Ovary (tissue), 9 donors: ENCODE data around the gene TRAPPC2L. TPM values are rescaled to one million over a fixed set of nuclear protein-coding genes. Genes with fewer than 3 reads are reported as not detected.
A peak's percentile ranks its signal among the peaks of the same experiment; 100 is the strongest.

ENCODE experiments used
- DNase-seq, 5 donors: peaks; one replicate each; pipeline ENCODE4 v3.0.0-alpha.2; 2019 to 2020
- H3K27ac ChIP-seq, 2 donors: fragments of 200-600 bp; one replicate each; pipeline versions ENCODE4 v1.5.1 to v1.8.0; 2019 to 2022
- H3K27me3 ChIP-seq: fragments of 200-600 bp; one replicate; pipeline ENCODE4 v1.8.0; 2022
- H3K36me3 ChIP-seq: fragments of 200-600 bp; sonication (generic); one replicate; pipeline ENCODE4 v1.5.1; 2019
- H3K4me1 ChIP-seq: one replicate; pipeline ENCODE4 v1.8.1; 2013; ENCODE audit warnings: mild to moderate bottlenecking, moderate library complexity; ENCODE audit not compliant: insufficient read depth
- H3K4me3 ChIP-seq: fragments of 200-600 bp; sonication (generic); one replicate; pipeline ENCODE4 v1.5.1; 2017
- H3K9me3 ChIP-seq, 2 donors: fragments of 200-600 bp in 1 of 2; sonication (generic) in 1 of 2; one replicate each; pipeline versions ENCODE4 v1.5.1 to v1.8.1; 2013 to 2019; ENCODE audit warnings: mild to moderate bottlenecking in 1 of 2, moderate library complexity in 1 of 2
- CTCF ChIP-seq, 3 donors: fragments of 450-650 bp in 2 of 3; fragments of 200-600 bp in 1 of 3; IDR thresholded peaks; one replicate each; pipeline versions ENCODE4 v1.5.1 to v1.8.0; 2016 to 2022; ENCODE audit warnings: antibody characterized with exemption in 3 of 3, mild to moderate bottlenecking in 1 of 3
- EP300 ChIP-seq: sonication (generic); formaldehyde crosslinking; IDR thresholded peaks from one replicate; pipeline ENCODE4 v1.6.1; 2017; ENCODE audit warnings: antibody characterized with exemption
- POLR2A ChIP-seq: fragments of 450-650 bp; IDR thresholded peaks from one replicate; pipeline ENCODE4 v1.6.1; 2017; ENCODE audit warnings: antibody characterized with exemption, mild to moderate bottlenecking, moderate library complexity
- WGBS, 3 donors: extraction: QIAGEN DNeasy Blood & Tissue Kit in 1 of 3; methylation state at CpG; one replicate each; pipeline versions ENCODE4 v1.1.5 to v1.1.7; 2013 to 2017; 5-methylcytosine and 5-hydroxymethylcytosine counted together
- intact Hi-C, 4 donors: fragments of 100-400 bp; cut with DNase I; formaldehyde crosslinking; loops; one replicate each; pipeline versions ENCODE4 v1.11.0 to v1.15.1; 2022 to 2023
- polyA plus RNA-seq, 2 donors: library from polyadenylated mRNA; stranded (reverse); fragments of 200-250 nt in 1 of 2; fragments of 350-450 nt in 1 of 2; fragmentation: Illumina TruSeq in 1 of 2; extraction: RNeasy Lipid Tissue Mini Kit (QIAGEN cat#74804) in 1 of 2; gene quantifications; one replicate each; pipeline ENCODE4 v1.2.3, GENCODE V29; 2013 to 2014
- total RNA-seq, 7 donors: library from RNA; depleted of rRNA in 2 of 7; stranded (reverse); fragments of >200 nt in 2 of 7; fragmentation: NEBNext Ultra II Directional in 3 of 7; extraction: Animal tissue kit (Norgen Biotek cat#: 25700) in 3 of 7; gene quantifications; one replicate each; pipeline versions ENCODE4 v1.1.0 to v1.2.4, GENCODE V29; 2016 to 2023
- donor health status: DM: no; HTN: no; CAD: no; lungs with moderate emphysema.
- donor health status: DM: no; HTN: no; CAD: no.
- donor health status: Bipolar disorder and iron deficiency.
- donor health status: DM: yes; HTN: yes; CAD: no.
- donor health status: DM: no; HTN: no; CAD: no.
- donor health status: DM: yes; HTN: yes; CAD: no.

TRAPPC2L gene
- total and polyA plus RNA-seq, 9 donors = 37.2 to 101 (median 58.6) TPM

GRCh38 chr16:88851616-88852015 lies 5.3 kb upstream of the TRAPPC2L start:
- 90 to 95% (median 94%) methylated on average over 19 of the region's 19 CpGs for WGBS, 3 donors
- H3K27ac ChIP-seq = no peak overlapping the region
- H3K36me3 ChIP-seq = no peaks in the 10 kb centered on the region
- TF ChIP-seq CTCF (IDR thresholded peaks at IDR 0.05) = no peak
- TF ChIP-seq EP300 = no peak
- TF ChIP-seq POLR2A = no peak
- H3K9me3 ChIP-seq = no peaks in the 10 kb centered on the region
- no peaks in the 10 kb centered on the region for H3K27me3 ChIP-seq
- intact Hi-C loops = no loop called here
- no peak for DNase-seq
- no peak overlapping the region for H3K4me3 ChIP-seq
- peaks cover 2% of the 10 kb centered on the region for H3K4me1 ChIP-seq

- intact Hi-C loops = no loop called here
- no peaks in the 10 kb centered on the region for H3K36me3 ChIP-seq
- WGBS, 3 donors = 76 to 82% (median 81%) methylated on average over 17 of the region's 17 CpGs
- no peaks in the 10 kb centered on the region for H3K27me3 ChIP-seq
- H3K4me1 ChIP-seq = peaks cover 5% of the 10 kb centered on the region
- no peak for DNase-seq
- no peak for TF ChIP-seq CTCF (IDR thresholded peaks at IDR 0.05)
- TF ChIP-seq POLR2A = no peak
- TF ChIP-seq EP300 = no peak
- H3K4me3 ChIP-seq = no peak overlapping the region
- H3K27ac ChIP-seq = no peak overlapping the region
- no peaks in the 10 kb centered on the region for H3K9me3 ChIP-seq
These were observed 3.5 kb upstream of the TRAPPC2L start for GRCh38 chr16:88853325-88853941.

DNA sequence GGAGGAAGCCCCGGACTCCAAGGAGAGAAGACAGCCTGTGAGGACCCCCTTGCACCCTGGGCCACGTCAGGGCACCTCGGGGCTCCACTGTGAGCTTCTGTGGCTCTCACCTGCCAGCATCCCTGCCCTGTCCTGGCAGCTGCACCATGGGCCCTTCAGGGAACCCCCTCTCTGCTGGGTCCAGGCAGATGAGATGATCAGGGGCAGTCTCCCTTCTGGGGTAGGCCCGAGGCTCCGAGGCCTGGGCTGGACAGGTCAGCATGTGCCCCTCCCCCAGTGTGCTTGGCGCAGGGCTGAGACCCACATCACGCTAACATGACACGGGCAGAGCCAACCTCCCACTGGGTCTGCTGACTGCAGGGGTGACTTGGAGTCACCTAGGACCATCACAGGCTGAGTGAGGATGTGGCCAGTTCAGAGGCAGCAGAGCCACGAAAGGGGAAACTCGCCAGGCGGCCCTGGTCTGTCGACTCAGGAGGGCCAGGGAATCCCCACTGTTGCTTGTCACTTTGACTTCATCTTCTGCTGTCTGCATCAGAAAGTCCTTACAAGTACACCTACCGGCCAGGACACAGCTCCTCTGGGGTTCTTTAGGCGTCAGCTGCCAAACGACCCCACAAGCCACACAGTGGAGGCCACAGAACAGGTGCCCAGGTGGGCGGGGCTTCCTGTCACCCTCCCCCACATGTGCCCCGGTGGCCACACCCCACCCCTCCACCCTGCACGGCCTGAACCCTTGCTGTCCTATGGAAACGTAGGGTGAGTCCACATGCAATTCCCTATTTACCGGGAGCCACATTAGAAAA lies 2.4 kb upstream of the TRAPPC2L start:
- Histone ChIP-seq H3K4me1 (peaks cover 5% of the 10 kb centered on the region), H3K27me3 (no peaks in the 10 kb centered on the region), H3K27ac (no peak overlapping the region), H3K4me3 (no peak overlapping the region), H3K9me3 (no peaks in the 10 kb centered on the region), H3K36me3 (no peaks in the 10 kb centered on the region)
- intact Hi-C loops = loop anchor here in 2 of 4 donors (5.0 kb wide), 2 partner anchors 37 to 42 kb away; partner anchors contain the start of gene APRT (in 1 of the 2)
- 70 to 79% (median 74%) methylated on average over 19 to 20 of the region's 20 CpGs for WGBS, 3 donors
- TF ChIP-seq POLR2A (no peak), EP300 (no peak), CTCF (IDR thresholded peaks at IDR 0.05) (no peak)
- DNase-seq = peak in 1 of 5 donors; percentile 34

- no peaks in the 10 kb centered on the region for H3K27me3 ChIP-seq
- intact Hi-C loops = loop anchor here in 2 of 4 donors (5.0 kb wide), 2 partner anchors 38 to 43 kb away; partner anchors contain the start of gene APRT (in 1 of the 2)
- no peak overlapping the region for H3K27ac ChIP-seq
- peaks cover 5% of the 10 kb centered on the region for H3K4me1 ChIP-seq
- H3K36me3 ChIP-seq = no peaks in the 10 kb centered on the region
- TF ChIP-seq POLR2A (no peak), CTCF (IDR thresholded peaks at IDR 0.05) (no peak), EP300 (no peak)
- no peak for DNase-seq
- H3K4me3 ChIP-seq = no peak overlapping the region
- no peaks in the 10 kb centered on the region for H3K9me3 ChIP-seq
- WGBS, 3 donors = 88 to 90% (median 89%) methylated on average over 8 of the region's 8 CpGs
These were observed 1.8 kb upstream of the TRAPPC2L start for GRCh38 chr16:88855176-88855575.
